SK-N-SH treated with all-trans-retinoic acid at 6 μM for 48 hours (cell line): ENCODE results near the gene SNRK.

Source experiments
- ATAC-seq: fragments of 200-7000 bp; cut with Tn5 transposase; 3 replicates; pipeline ENCODE4 v1.9.1; 2020; ENCODE audit warnings: mild to moderate bottlenecking, moderate library complexity
- BACH2 ChIP-seq: fragments of 250-450 bp; sonication (Bioruptor Pico); IDR thresholded peaks from 2 replicates; pipeline ENCODE4 v1.9.0; 2021; ENCODE audit warnings: mild to moderate bottlenecking, borderline replicate concordance
- CSRNP3 ChIP-seq: fragments of 250-450 bp; sonication (Bioruptor Pico); IDR thresholded peaks from 2 replicates; pipeline ENCODE4 v1.5.1; 2021; ENCODE audit warnings: mild to moderate bottlenecking, moderate library complexity
- GLIS3 ChIP-seq: fragments of 250-450 bp; sonication (Bioruptor Pico); IDR thresholded peaks from 2 replicates; pipeline ENCODE4 v1.5.0; 2020; ENCODE audit warnings: mild to moderate bottlenecking, moderate library complexity
- ISL1 ChIP-seq: fragments of 250-450 bp; sonication (Bioruptor Pico); IDR thresholded peaks from 2 replicates; pipeline ENCODE4 v2.1.2; 2022; ENCODE audit warnings: mild to moderate bottlenecking, moderate library complexity
- OSR1 ChIP-seq: fragments of 250-450 bp; sonication (Bioruptor Pico); IDR thresholded peaks from 2 replicates; pipeline ENCODE4 v1.8.0; 2022; ENCODE audit warnings: moderate library complexity, mild to moderate bottlenecking, inconsistent platforms
- PATZ1 ChIP-seq: fragments of 250-450 bp; sonication (Bioruptor Pico); IDR thresholded peaks from 2 replicates; pipeline ENCODE4 v1.8.0; 2020; ENCODE audit warnings: mild to moderate bottlenecking, moderate library complexity, borderline replicate concordance
- PPARA ChIP-seq: fragments of 250-450 bp; sonication (Bioruptor Pico); IDR thresholded peaks from 2 replicates; pipeline ENCODE4 v1.5.0; 2020; ENCODE audit warnings: mild to moderate bottlenecking, borderline replicate concordance
- RARB ChIP-seq: fragments of 250-450 bp; sonication (Bioruptor Pico); IDR thresholded peaks from 2 replicates; pipeline ENCODE4 v1.8.0; 2021; ENCODE audit warnings: mild to moderate bottlenecking, moderate library complexity
- SNAI2 ChIP-seq: fragments of 250-450 bp; sonication (Bioruptor Pico); IDR thresholded peaks from 2 replicates; pipeline ENCODE4 v1.5.0; 2020; ENCODE audit warnings: mild to moderate bottlenecking, moderate library complexity
- TOX ChIP-seq: fragments of 250-450 bp; sonication (Bioruptor Pico); IDR thresholded peaks from 2 replicates; pipeline ENCODE4 v1.8.0; 2021; ENCODE audit warnings: mild to moderate bottlenecking, moderate library complexity, borderline replicate concordance
- TSHZ2 ChIP-seq: fragments of 250-450 bp; sonication (Bioruptor Pico); IDR thresholded peaks from 2 replicates; pipeline ENCODE4 v1.5.0; 2020; ENCODE audit warnings: mild to moderate bottlenecking, moderate library complexity
- ZC3H10 ChIP-seq: fragments of 250-450 bp; sonication (Bioruptor Pico); IDR thresholded peaks from 2 replicates; pipeline ENCODE4 v1.5.1; 2021; ENCODE audit warnings: mild to moderate bottlenecking, moderate library complexity
- ZFP3 ChIP-seq: fragments of 250-450 bp; sonication (Bioruptor Pico); IDR thresholded peaks from 2 replicates; pipeline ENCODE4 v1.5.0; 2020; ENCODE audit warnings: mild to moderate bottlenecking, moderate library complexity
- ZNF70 ChIP-seq: fragments of 450-650 bp; formaldehyde crosslinking; IDR thresholded peaks from 2 replicates; pipeline ENCODE4 v1.5.0; 2020; ENCODE audit warnings: mild to moderate bottlenecking, moderate library complexity
- ZNF8 ChIP-seq: fragments of 450-650 bp; formaldehyde crosslinking; IDR thresholded peaks from 2 replicates; pipeline ENCODE4 v1.5.0; 2020; ENCODE audit warnings: mild to moderate bottlenecking, moderate library complexity
- TF ChIP-seq, protein P1 (sequence below): fragments of 250-450 bp; sonication (Bioruptor Pico); IDR thresholded peaks from 2 replicates; pipeline ENCODE4 v1.5.1; 2020; ENCODE audit warnings: low read depth, mild to moderate bottlenecking, moderate library complexity
- TF ChIP-seq, protein P2 (sequence below): fragments of 250-450 bp; sonication (Bioruptor Pico); IDR thresholded peaks from 2 replicates; pipeline ENCODE4 v1.8.0; 2021; ENCODE audit warnings: low read depth, mild to moderate bottlenecking, moderate library complexity, borderline replicate concordance

Gene SNRK

DNA sequence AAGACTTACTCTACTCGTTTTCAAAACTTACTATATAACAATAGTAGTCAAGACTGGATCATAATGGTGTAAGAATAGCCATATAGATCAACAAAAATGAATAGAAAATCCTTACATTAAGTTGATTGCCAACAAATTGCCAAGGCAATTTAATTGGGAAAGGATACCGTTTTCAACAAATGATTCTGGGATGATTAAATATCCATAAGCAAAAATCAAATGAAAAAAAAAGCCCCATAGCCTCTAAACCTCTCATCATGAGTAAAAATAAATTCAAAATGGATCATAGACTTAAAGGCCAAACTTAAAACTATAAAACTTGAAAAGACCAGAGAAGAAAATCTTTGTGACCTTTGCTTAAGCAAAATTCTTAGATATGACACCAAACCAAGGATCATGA is 5.3 kb upstream of the SNRK start:
- no peak for ATAC-seq
- TF ChIP-seq GLIS3: no peak
- no peak for TF ChIP-seq CSRNP3 (CRISPR knock-in tag)
- TF ChIP-seq, protein P1, sequence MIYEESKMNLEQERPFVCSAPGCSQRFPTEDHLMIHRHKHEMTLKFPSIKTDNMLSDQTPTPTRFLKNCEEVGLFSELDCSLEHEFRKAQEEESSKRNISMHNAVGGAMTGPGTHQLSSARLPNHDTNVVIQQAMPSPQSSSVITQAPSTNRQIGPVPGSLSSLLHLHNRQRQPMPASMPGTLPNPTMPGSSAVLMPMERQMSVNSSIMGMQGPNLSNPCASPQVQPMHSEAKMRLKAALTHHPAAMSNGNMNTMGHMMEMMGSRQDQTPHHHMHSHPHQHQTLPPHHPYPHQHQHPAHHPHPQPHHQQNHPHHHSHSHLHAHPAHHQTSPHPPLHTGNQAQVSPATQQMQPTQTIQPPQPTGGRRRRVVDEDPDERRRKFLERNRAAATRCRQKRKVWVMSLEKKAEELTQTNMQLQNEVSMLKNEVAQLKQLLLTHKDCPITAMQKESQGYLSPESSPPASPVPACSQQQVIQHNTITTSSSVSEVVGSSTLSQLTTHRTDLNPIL (CRISPR knock-in tag): no peak
- TF ChIP-seq PATZ1 (CRISPR knock-in tag): no peak
- no peak for TF ChIP-seq SNAI2 (CRISPR knock-in tag)
- no peak for TF ChIP-seq TOX (CRISPR knock-in tag)

GRCh38 chr3:43284171-43284570 is 2.2 kb upstream of the SNRK start:
- TF ChIP-seq PPARA (CRISPR knock-in tag) (no peak), TOX (CRISPR knock-in tag) (no peak), BACH2 (no peak), ZNF8 (CRISPR knock-in tag) (no peak)

DNA sequence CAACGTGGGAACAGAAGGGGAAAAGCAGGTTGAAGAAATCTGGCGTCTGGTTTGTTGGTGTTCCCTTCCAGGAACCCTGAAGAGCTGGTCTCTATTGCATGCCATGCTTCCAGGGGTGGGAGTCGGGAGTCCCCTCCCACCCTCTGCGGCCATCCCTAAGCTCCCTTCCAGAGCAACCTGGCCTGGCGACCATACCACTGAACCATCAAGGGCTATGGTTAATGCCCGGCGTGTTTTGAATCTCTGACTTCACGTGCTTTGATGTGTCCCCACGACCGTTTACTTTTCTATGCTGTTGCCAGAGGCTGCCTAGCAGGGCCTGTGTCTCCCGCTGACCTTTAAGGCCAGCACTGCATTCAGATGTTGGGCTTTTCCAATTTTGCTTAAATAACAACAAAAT is 696 bp upstream of the SNRK start:
- ATAC-seq: no peak
- TF ChIP-seq SNAI2 (CRISPR knock-in tag): no peak
- TF ChIP-seq GLIS3: no peak
- TF ChIP-seq ZC3H10: no peak
- no peak for TF ChIP-seq ZNF70 (CRISPR knock-in tag)
- TF ChIP-seq RARB (CRISPR knock-in tag): no peak

More at GRCh38 chr3:43284171-43284570, 2.2 kb upstream of the SNRK start:
- ATAC-seq: no peak

- peak; percentile 53 for ATAC-seq
- TF ChIP-seq ISL1 (CRISPR knock-in tag) (no peak), ZFP3 (no peak), RARB (CRISPR knock-in tag) (no peak), PPARA (CRISPR knock-in tag) (no peak), TSHZ2 (CRISPR knock-in tag) (no peak), OSR1 (CRISPR knock-in tag) (no peak), TOX (CRISPR knock-in tag) (no peak)
- TF ChIP-seq, protein P1 (CRISPR knock-in tag): no peak
- TF ChIP-seq, protein P2, sequence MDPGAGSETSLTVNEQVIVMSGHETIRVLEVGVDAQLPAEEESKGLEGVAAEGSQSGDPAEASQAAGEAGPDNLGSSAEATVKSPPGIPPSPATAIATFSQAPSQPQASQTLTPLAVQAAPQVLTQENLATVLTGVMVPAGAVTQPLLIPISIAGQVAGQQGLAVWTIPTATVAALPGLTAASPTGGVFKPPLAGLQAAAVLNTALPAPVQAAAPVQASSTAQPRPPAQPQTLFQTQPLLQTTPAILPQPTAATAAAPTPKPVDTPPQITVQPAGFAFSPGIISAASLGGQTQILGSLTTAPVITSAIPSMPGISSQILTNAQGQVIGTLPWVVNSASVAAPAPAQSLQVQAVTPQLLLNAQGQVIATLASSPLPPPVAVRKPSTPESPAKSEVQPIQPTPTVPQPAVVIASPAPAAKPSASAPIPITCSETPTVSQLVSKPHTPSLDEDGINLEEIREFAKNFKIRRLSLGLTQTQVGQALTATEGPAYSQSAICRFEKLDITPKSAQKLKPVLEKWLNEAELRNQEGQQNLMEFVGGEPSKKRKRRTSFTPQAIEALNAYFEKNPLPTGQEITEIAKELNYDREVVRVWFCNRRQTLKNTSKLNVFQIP (CRISPR knock-in tag): no peak
- TF ChIP-seq, all 23 proteins: peak for 0
Measured at GRCh38 chr3:43286841-43287499, 630 bp downstream of the SNRK start.
